Muscle layer of colon (tissue), 2 donors: ENCODE results near the gene ANXA1.
A peak's percentile ranks its signal among the peaks of the same experiment; 100 is the strongest.
"Not testable (repeated sequence)": the region's sequence is repeated elsewhere in the genome, so short reads cannot be mapped to it uniquely, and the experiment has no call there.

Experiments used
- H3K27ac ChIP-seq: one replicate; pipeline ENCODE4 v1.7.0; 2013; ENCODE audit warnings: low read depth, mild to moderate bottlenecking, low read length, moderate library complexity
- H3K27me3 ChIP-seq, 2 donors: one replicate each; pipeline ENCODE4 v1.7.0; 2013; ENCODE audit warnings: low read length in 2 of 2, mild to moderate bottlenecking in 2 of 2; ENCODE audit not compliant: insufficient read depth in 2 of 2, control insufficient read depth in 1 of 2
- H3K36me3 ChIP-seq: one replicate; pipeline ENCODE4 v1.7.0; 2013; ENCODE audit warnings: mild to moderate bottlenecking, low read length; ENCODE audit not compliant: insufficient read depth
- H3K4me1 ChIP-seq: one replicate; pipeline ENCODE4 v1.7.0; 2013; ENCODE audit warnings: mild to moderate bottlenecking, low read length; ENCODE audit not compliant: insufficient read depth
- H3K4me3 ChIP-seq, 2 donors: one replicate each; pipeline ENCODE4 v1.7.0; 2013; ENCODE audit warnings: low read length in 2 of 2, low read depth in 1 of 2, mild to moderate bottlenecking in 1 of 2, moderate library complexity in 1 of 2
- H3K9ac ChIP-seq: one replicate; pipeline ENCODE4 v1.7.0; 2013; ENCODE audit warnings: low read length
- H3K9me3 ChIP-seq: one replicate; pipeline ENCODE4 v1.7.0; 2013; ENCODE audit warnings: mild to moderate bottlenecking, low read length
- donor health status: abdominal sarcoma.
- donor health status: Adenocarcinoma of cecum.

The ANXA1 gene

GRCh38 chr9:73151653-73152542 lies at the start of gene ANXA1:
TSS of gene ANXA1 (plus strand) at chr9:73151865. CDS start at chr9:73158536, 6,671 bp downstream.
- Histone ChIP-seq H3K9me3 (no peaks in the 10 kb centered on the region), H3K4me3 (peak within 1 kb of the TSS; percentile 41 to 70), H3K27me3 (no peaks in the 10 kb centered on the region), H3K27ac (peak within 1 kb of the TSS; percentile 79), H3K36me3 (peaks cover 7% of the 10 kb centered on the region), H3K9ac (peak within 1 kb of the TSS; percentile 68), H3K4me1 (peaks cover 38% of the 10 kb centered on the region)

GRCh38 chr9:73104342-73104741 lies 47.3 kb upstream of the ANXA1 start:
- no peaks in the 10 kb centered on the region for H3K27me3 ChIP-seq
- H3K9me3 ChIP-seq: no peaks in the 10 kb centered on the region
- H3K27ac ChIP-seq: no peak overlapping the region
- H3K36me3 ChIP-seq: no peaks in the 10 kb centered on the region
- H3K9ac ChIP-seq: no peak overlapping the region
- no peak overlapping the region for H3K4me3 ChIP-seq
- H3K4me1 ChIP-seq: no peaks in the 10 kb centered on the region

GRCh38 chr9:73104921-73105320 lies 46.7 kb upstream of the ANXA1 start:
- no peak overlapping the region for H3K27ac ChIP-seq

GRCh38 chr9:73107489-73108069 lies 44.1 kb upstream of the ANXA1 start:
- H3K9ac ChIP-seq, H3K4me1 ChIP-seq, H3K4me3 ChIP-seq, H3K9me3 ChIP-seq, H3K27me3 ChIP-seq, H3K27ac ChIP-seq, H3K36me3 ChIP-seq: not testable (repeated sequence)

More at GRCh38 chr9:73104921-73105320, 46.7 kb upstream of the ANXA1 start:
- no peak overlapping the region for H3K4me3 ChIP-seq
- H3K36me3 ChIP-seq: no peaks in the 10 kb centered on the region
- no peak overlapping the region for H3K9ac ChIP-seq
- H3K27me3 ChIP-seq: no peaks in the 10 kb centered on the region
- no peaks in the 10 kb centered on the region for H3K4me1 ChIP-seq
- H3K9me3 ChIP-seq: no peaks in the 10 kb centered on the region

GRCh38 chr9:73114058-73114457 lies 37.6 kb upstream of the ANXA1 start:
- H3K27me3 ChIP-seq: no peaks in the 10 kb centered on the region
- no peak overlapping the region for H3K9ac ChIP-seq
- no peak overlapping the region for H3K27ac ChIP-seq
- H3K36me3 ChIP-seq: no peaks in the 10 kb centered on the region
- peaks cover 5% of the 10 kb centered on the region for H3K4me1 ChIP-seq
- H3K4me3 ChIP-seq: no peak overlapping the region
- no peaks in the 10 kb centered on the region for H3K9me3 ChIP-seq

GRCh38 chr9:73114958-73115357 lies 36.7 kb upstream of the ANXA1 start:
- Histone ChIP-seq H3K9ac (no peak overlapping the region), H3K27me3 (no peaks in the 10 kb centered on the region), H3K4me3 (no peak overlapping the region), H3K9me3 (no peaks in the 10 kb centered on the region), H3K4me1 (peaks cover 5% of the 10 kb centered on the region), H3K36me3 (no peaks in the 10 kb centered on the region), H3K27ac (no peak overlapping the region)

- Histone ChIP-seq H3K4me1 (peaks cover 5% of the 10 kb centered on the region), H3K27ac (no peak overlapping the region), H3K36me3 (no peaks in the 10 kb centered on the region), H3K27me3 (no peaks in the 10 kb centered on the region), H3K9me3 (no peaks in the 10 kb centered on the region), H3K4me3 (no peak overlapping the region), H3K9ac (no peak overlapping the region)
These were observed 35.6 kb upstream of the ANXA1 start for GRCh38 chr9:73116031-73116430.

GRCh38 chr9:73116880-73117279 lies 34.8 kb upstream of the ANXA1 start:
- Histone ChIP-seq H3K27ac (no peak overlapping the region), H3K36me3 (no peaks in the 10 kb centered on the region), H3K4me3 (no peak overlapping the region), H3K9me3 (no peaks in the 10 kb centered on the region), H3K9ac (no peak overlapping the region), H3K4me1 (peaks cover 5% of the 10 kb centered on the region), H3K27me3 (no peaks in the 10 kb centered on the region)

- Histone ChIP-seq H3K27ac (no peak overlapping the region), H3K4me3 (no peak overlapping the region), H3K4me1 (peaks cover 5% of the 10 kb centered on the region)
These were observed 33.4 kb upstream of the ANXA1 start for GRCh38 chr9:73118286-73118685.

GRCh38 chr9:73118898-73119554 lies 32.6 kb upstream of the ANXA1 start:
- Histone ChIP-seq H3K27ac (no peak overlapping the region), H3K9ac (no peak overlapping the region), H3K4me1 (peaks cover 5% of the 10 kb centered on the region), H3K9me3 (no peaks in the 10 kb centered on the region), H3K27me3 (no peaks in the 10 kb centered on the region), H3K4me3 (no peak overlapping the region), H3K36me3 (no peaks in the 10 kb centered on the region)

More at GRCh38 chr9:73118286-73118685, 33.4 kb upstream of the ANXA1 start:
- H3K36me3 ChIP-seq: no peaks in the 10 kb centered on the region
- no peak overlapping the region for H3K9ac ChIP-seq
- H3K27me3 ChIP-seq: no peaks in the 10 kb centered on the region
- no peaks in the 10 kb centered on the region for H3K9me3 ChIP-seq

- no peaks in the 10 kb centered on the region for H3K4me1 ChIP-seq
- no peak overlapping the region for H3K9ac ChIP-seq
- no peaks in the 10 kb centered on the region for H3K36me3 ChIP-seq
- no peak overlapping the region for H3K4me3 ChIP-seq
- no peaks in the 10 kb centered on the region for H3K9me3 ChIP-seq
- no peaks in the 10 kb centered on the region for H3K27me3 ChIP-seq
- H3K27ac ChIP-seq: no peak overlapping the region
These were observed 30.2 kb upstream of the ANXA1 start for GRCh38 chr9:73121375-73121935.
